Kidney epithelial cell (primary cell): Measurements from ENCODE around the gene PRDM11. TPM values are rescaled to one million over a fixed set of nuclear protein-coding genes. Genes with fewer than 3 reads are reported as not detected.

Experiments used
- DNase-seq: peaks from one replicate; pipeline ENCODE4 v3.0.0-alpha.2; 2010; ENCODE audit warnings: low read depth
- H3K27me3 ChIP-seq: 2 replicates; pipeline ENCODE4 v1.6.0; 2011; ENCODE audit warnings: low read length; ENCODE audit not compliant: control insufficient read depth, insufficient read depth
- H3K36me3 ChIP-seq: 2 replicates; pipeline ENCODE4 v1.5.1; 2011; ENCODE audit warnings: low read length; ENCODE audit not compliant: control insufficient read depth, insufficient read depth
- H3K4me3 ChIP-seq: 2 replicates; pipeline ENCODE4 v1.5.1; 2011; ENCODE audit warnings: low read depth, mild to moderate bottlenecking, control low read depth, low read length
- CTCF ChIP-seq: IDR thresholded peaks from 2 replicates; pipeline ENCODE4 v1.5.1; 2011; ENCODE audit warnings: mild to moderate bottlenecking, moderate library complexity, low read length, control low read depth, inconsistent platforms; ENCODE audit not compliant: insufficient read depth, poor library complexity, severe bottlenecking
- total RNA-seq: library from RNA; depleted of rRNA; stranded (reverse); fragments of >200 nt; gene quantifications from 2 replicates; pipeline ENCODE4 v1.2.3, GENCODE V29; 2015

PRDM11 gene
- total RNA-seq, 1 donor from 2014 or later = 6.6 TPM

- H3K36me3 ChIP-seq = no peaks in the 10 kb centered on the region
- no peaks in the 10 kb centered on the region for H3K27me3 ChIP-seq
- DNase-seq = no peak
- H3K4me3 ChIP-seq = no peak overlapping the region
- no peak for TF ChIP-seq CTCF
Observed at GRCh38 chr11:45171550-45171949, 25.1 kb downstream of the PRDM11 start.

- no peaks in the 10 kb centered on the region for H3K27me3 ChIP-seq
- no peak overlapping the region for H3K4me3 ChIP-seq
- no peak for DNase-seq
- H3K36me3 ChIP-seq = no peaks in the 10 kb centered on the region
- TF ChIP-seq CTCF = no peak
Observed at GRCh38 chr11:45173064-45173463, 26.6 kb downstream of the PRDM11 start.

GRCh38 chr11:45174168-45174835, 27.9 kb downstream of the PRDM11 start:
- Histone ChIP-seq H3K4me3 (no peak overlapping the region), H3K27me3 (no peaks in the 10 kb centered on the region), H3K36me3 (no peaks in the 10 kb centered on the region)
- DNase-seq = no peak
- no peak for TF ChIP-seq CTCF

GRCh38 chr11:45174963-45175362, 28.5 kb downstream of the PRDM11 start:
- Histone ChIP-seq H3K27me3 (no peaks in the 10 kb centered on the region), H3K4me3 (no peak overlapping the region), H3K36me3 (no peaks in the 10 kb centered on the region)
- DNase-seq = no peak
- no peak for TF ChIP-seq CTCF

- no peak for TF ChIP-seq CTCF
- no peak for DNase-seq
- H3K36me3 ChIP-seq = no peaks in the 10 kb centered on the region
Observed at GRCh38 chr11:45176996-45177395, 30.6 kb downstream of the PRDM11 start.

GRCh38 chr11:45178223-45178622, 31.8 kb downstream of the PRDM11 start:
- Histone ChIP-seq H3K27me3 (no peaks in the 10 kb centered on the region), H3K4me3 (no peak overlapping the region), H3K36me3 (peaks cover 2% of the 10 kb centered on the region)
- no peak for TF ChIP-seq CTCF
- no peak for DNase-seq

More at GRCh38 chr11:45176996-45177395, 30.6 kb downstream of the PRDM11 start:
- Histone ChIP-seq H3K4me3 (no peak overlapping the region), H3K27me3 (no peaks in the 10 kb centered on the region)
